GM21447 (cell line): Measurements from ENCODE around the gene DGKI.

ENCODE experiments used
- ATAC-seq: cut with Tn5 transposase; IDR thresholded peaks from one replicate; pipeline ENCODE4 v1.9.1; 2021; ENCODE audit not compliant: unreplicated experiment

DGKI gene

DNA sequence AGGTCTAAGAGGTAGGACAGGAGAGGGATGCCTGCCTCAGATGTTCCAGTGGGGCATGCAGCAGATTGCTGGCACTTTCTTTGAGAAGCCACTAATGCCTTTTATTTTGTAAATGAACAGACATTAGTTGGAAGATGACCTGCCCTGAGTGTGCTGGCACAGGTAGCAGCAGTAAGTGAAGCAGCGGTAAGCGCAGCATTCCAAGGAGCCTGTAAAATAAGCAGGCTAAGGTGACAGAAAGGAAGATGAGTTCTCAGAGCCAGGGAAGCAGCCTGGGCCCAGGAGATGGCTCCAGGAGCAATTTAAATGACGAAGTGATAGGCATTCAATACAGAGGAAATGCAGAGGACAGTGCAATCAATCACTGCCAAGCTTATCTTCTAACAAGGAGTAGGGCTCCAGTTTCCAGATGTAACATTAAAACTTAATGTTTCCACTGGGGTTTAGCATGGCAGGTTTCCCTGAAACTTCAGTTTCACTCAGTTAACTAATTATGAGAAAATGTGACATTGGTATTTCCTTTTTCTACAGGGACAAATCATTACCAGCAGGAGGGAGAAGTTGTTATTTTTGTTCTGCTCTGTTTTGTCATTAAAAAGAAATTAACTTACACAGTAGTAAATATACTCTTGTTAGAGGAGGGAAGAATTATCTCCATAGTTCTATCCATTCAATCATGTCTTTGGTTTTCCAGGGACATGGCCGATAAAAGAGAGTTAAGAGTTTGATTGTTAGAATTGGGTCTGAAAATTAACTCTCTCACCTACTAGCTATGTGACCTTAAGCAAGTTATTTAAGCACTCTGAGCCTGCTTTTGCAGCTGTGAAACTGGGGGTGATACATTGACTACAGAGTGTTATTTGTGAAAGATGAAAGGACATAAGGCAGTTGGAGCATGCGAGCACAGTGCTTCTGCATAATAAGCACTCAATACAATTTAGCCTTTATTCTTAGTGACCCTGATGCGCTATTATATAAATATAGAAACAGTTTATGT lies 406.6 kb downstream of the DGKI start:
- no peak for ATAC-seq

DNA sequence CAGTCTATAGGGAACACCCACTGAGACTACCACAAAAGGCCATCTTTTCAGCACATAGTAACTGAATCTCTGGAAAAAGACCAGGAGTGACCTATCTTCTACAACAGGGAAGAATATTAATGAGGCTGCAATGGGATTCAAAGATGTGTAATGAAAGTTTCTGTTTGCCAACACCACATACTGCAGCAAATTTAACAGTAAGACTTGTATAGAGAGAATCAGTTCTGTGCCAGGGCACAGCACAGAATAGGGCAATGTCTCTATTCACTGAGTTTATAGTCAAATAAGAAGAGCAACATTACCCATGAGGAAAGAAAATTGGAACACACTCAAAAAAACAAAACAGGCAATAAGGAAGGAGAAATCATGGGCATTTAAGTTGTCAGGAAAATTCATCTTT lies 411.8 kb downstream of the DGKI start:
- no peak for ATAC-seq

DNA sequence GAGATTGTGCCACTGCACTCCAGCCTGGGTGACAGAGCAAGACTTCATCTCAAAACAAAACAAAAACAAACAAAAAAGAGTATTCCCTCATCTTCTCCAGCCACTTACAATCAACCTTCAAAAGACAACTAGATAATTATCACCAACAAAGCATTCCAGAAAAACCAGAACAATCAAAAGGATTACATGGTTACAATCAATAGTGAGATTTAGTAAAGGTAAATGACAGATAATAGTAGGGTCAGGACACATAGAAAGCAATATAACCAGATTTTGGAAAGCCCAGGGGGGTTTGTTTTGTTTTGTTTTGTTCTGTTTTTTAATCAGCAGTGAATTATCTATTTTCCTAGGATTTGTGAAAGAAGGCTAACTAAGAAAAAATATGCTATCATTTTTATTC lies 412.2 kb downstream of the DGKI start:
- ATAC-seq = no peak

DNA sequence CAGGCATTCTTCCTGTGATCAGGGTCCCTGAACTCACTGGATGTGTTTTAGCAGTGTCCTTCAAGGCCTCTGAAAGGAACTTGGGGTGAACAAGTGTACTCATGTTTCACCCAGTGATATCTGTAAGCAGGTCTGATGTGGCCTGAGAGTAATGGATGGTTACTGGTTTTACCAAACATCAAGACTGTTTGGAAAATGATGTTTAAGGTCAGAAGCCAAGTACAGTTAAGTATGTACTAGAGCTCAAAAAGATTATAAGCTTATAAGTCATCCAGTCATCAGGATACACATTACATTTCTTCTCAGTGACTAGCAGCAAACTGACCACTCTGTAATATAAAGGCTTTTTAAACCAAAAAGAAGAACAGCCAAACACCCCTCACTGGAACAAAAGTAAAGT lies 423.5 kb downstream of the DGKI start:
- no peak for ATAC-seq

DNA sequence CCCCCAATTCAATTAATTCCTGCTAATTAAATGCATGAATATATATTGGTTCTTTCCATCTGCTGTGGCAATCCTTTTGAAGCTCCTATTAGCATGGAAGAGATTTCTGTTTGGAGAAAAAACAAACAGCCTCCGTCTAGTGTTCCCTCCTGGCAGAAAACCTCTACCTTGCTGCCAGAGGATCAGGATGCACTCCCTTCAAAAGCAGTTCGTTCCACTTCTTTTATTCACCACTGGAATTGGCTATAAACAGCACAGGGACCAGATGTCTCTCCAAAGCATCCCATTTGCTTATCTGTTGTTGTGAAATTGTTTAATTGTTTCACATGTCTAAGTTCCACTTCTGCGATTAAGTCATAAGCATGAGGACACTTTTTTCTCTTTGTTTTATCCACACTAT lies 425.4 kb downstream of the DGKI start:
- no peak for ATAC-seq

DNA sequence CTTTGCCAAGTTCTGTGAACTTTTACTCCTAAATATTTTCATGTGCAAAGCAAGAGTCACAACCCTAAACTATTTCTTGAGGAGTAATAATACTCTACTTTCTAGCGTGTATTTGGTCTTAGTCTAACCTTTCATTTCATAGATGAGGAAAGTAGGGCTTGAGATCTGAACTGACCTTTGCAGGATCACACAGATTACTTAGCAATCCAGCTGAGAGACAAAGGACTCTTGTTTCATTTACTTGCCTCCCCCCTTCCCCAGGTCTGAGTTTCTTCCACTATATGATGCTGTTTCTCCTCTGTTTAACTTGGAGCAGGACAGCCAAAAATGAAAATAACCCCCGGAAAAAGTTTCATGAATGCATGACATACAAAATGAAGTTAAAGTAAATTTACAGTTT lies 427.9 kb downstream of the DGKI start:
- ATAC-seq = no peak

DNA sequence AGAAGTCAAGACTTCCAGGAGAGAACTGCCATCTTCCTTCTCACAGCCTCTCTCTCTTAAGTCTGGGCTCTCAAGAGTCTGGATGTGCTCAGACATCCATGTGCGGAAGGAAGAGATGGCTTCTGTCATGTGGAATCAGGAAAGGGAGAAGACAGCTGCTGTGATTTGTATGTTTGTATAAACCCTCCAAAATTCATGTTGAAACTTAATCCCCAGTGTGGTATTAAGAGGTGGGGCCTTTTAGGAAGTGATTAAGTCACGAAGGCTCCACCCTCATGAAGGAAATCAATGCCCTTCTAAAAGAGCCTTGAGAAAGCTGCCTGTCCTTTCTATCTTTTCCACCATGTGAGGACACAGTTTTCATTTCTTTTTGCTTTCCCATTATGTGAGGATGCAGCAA lies 429.3 kb downstream of the DGKI start:
- no peak for ATAC-seq

DNA sequence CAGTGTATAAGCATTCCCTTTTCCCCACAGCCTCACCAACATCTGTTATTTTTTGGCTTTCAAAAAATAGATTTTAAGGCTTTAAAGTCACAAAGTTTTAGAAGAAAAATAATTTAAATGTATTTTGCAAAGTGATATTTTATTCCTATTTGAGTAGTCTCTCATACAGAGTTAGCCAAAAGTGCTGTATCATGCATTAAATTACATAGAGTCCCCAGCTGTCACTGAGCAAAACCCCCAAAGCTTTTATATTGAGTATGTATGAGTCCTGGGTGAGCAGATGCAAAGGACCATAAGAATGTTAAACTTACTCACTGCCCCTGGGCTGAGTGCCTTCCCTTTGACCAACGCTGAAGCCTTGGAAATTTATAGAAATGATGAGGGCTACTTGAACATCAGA lies 432.9 kb downstream of the DGKI start:
- ATAC-seq = no peak

DNA sequence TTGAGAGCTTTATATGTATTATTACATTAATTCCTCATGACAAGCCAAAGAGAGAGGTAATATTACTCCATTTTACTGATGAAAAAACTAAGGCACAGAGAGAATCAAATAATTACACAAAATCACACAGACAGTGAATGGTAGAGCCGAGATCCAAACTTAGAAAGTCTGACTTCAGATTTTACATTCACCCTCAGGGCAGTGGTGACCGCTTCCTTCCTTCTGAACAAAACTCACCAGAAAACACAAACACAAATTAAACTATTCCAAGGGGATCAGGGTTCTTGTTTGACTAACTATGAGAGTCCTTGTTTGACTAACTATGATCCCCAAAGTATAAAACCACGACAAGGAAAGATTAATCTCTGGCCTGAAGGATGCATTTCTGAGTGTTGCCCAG lies 435.3 kb downstream of the DGKI start:
- no peak for ATAC-seq

DNA sequence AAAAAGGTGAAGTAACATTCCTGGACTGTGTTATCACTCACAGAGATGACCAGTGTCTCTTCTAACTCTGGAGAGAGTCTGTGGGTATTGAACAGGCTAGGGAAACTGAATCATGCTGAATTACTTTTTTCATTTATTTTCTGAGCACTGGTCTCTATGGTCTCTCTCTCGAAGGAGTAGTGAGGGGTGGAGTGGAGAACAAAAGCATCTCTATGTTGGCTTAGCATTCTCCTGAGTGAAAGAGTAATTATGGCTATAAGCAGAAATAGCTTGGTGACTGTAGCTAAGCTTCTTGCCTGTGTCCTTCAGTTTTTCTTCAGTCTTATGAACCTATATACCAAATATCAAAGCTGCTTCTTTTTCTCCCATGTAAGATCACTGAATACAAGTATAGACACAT lies 438.6 kb downstream of the DGKI start:
- ATAC-seq = no peak

DNA sequence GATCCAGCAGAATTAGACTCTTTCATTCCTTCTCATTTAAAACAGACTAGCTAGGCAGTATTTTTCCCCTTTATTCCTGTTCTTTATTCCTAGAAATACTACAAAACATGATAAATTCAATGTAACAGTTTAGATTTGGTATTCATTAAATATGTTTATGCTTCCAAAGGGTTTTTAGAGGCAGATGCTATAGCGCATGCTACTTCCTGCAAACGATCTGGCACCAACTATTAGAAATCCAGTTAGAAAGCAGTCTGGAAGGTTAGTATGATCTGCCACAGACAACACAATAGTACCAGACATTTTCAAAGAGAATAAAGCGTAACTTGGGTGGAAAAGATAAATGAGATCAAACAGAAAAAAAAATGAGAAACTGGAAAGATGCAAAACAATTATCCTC lies 439.7 kb downstream of the DGKI start:
- ATAC-seq = no peak

DNA sequence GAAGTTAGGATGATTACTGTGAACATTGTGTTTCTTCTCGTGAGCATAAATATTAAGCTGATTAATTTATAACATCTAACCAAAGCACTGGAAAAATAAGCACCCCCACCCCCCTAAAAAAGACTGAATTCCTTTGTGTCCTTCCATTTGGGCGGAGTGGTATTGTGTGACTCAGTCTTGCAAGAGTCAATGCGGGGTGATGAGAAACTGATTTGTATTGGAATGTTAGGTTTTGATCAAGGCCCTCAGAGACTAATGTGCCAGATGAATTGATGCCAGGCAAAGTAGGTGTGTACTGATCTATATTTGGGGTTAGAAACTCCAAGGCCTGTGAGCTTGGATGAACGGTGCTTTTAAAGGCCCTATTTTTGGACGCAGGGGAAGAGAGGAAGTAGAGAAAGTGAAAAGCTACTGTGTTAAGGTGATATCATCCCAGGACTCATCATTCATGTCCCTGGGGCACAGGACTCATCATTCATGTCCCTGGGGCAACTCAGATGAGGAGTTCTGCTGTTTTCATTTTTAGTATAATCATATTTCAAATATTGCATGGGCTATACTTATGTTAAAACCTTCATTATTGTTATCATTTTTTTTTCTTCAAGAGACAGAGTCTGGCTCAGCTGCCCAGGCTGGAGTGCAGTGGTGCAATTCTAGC lies 442.0 kb downstream of the DGKI start:
- no peak for ATAC-seq

DNA sequence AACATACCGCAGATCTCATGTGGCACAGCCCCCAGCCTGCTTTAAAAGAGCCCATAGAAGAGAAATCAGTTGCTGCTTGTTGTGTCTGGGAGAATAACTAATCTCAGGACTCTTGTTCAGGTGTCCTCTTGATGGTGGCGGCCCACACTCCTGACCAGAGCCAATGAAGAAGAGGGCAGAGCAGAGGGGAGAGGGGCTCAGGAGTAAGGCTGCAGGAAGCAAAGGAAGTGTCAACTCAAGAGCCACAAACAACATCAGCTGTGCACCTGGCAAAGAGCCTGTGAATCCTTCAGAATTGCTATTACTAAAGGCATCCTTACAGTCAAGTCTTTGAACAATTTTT lies 443.4 kb downstream of the DGKI start:
- ATAC-seq = no peak

DNA sequence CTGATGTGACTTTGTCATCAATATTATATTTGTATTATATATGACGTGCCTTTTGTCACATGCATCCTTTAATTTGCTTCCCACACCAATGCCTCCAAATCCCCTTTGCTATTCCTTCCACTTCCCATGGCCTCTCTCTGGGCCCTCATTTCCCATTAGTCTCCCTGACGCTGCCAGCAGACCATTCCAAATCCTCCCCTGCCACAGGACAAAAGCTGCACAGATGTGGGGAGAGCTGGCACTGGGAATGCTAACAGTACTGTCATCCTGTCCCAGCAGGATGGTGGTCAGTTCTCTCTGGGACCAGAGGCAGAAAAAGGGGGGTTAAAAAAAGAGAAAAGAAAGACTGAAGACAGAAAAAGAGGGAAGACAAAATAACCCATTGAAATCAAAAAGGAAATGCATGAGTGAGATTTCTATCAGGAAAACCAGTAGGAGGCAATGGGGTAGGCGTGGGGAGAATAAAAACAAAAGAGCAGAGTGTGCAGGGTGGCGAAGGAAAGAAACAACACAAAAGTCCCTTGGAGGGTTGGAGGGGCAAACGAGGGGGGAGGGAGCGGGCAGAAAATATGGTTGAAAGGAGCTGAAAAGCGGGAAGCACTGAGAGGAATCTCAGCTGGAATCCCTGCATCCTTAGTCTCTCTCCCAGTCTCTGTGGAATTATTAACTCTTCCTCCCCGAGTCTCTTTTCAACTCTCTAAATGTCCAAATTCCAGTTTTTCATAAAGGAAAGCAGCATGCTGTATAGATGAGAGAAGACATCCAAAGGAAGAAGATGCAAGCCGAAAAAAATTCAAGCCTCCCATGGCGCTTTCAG lies 444.0 kb downstream of the DGKI start:
- no peak for ATAC-seq

DNA sequence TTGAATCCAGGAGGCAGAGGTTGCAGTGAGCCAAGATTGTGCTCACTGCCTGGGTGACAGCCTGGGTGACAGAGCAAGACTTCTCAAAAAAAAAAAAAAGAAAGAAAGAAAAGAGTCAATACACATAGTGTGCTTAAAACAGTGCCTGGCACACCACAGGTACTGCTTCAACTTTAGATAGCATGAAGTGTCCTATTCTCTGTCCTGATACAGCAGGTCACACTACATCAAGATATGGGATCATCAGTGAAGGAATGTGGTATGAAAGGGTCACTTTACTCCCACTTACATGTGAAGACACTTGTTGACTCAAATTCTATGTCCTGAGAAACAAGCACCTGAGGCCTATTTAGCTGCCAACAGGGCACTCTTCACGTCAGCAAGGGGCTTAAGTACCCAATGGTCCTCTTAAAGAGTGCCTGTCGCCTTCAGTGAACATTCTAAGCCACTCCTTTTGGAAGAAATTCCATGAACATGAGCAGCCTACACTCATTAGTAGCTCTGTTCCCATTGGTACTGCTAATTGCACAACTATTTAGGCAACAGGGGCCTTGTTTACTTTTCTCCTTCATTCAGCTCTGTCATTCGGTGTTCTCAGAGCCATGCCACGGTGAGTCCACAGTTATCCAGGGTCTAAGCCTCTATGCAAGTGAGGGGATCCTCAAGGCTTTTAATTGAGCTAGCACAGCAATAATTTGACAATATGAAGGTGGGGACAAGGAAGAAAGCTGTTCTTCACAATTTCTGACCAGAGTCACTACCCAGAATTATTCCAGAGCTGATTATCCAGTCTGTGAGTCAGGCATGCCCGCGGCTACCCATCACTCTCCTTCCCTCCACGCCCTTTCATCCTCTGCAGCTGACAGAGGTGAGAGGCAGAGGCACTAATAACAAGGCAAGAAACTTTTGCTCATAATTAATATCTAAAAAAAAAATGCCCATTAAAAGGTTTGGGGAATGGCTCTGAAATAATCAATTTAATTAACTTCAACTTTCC lies 446.6 kb downstream of the DGKI start:
- no peak for ATAC-seq

DNA sequence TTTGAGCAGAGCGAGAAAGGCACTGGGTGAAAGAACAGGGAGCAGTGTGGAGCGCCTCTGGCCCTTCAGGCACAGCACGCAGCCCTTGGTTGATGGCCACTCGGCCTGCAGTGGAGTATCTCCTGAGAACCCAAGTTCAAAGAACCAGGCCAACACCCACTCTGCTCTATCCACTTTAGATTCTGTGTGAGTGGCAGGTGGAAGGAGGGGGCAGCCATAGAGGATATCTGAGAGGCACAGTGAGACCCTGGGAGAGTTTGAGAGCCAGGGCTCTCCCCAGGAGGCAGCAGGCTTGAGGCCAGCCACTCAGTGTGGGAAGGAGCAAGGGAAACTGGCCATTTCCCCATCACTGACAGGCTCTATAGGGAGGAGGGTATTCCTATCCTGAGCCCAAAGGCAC lies 450.7 kb downstream of the DGKI start:
- ATAC-seq = no peak

DNA sequence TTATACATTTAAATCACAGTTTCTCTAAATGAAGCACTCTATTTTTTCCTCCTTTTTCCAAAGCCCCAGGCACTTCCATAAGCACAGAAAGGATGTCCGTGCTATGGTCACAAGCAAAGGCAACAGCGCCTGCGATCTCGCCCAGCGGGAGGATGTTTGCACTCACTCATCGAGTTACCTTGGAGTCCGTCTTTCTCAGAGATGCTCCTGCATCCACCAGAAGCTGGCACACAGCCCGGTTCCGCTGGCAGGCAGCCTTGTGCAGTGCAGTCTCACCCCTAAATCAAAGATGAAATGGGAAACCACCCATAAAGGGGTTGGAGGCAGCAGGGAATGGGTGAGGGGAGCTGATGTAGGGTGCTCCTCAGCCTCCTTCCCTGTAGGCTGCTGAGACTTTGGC lies 451.4 kb downstream of the DGKI start:
- ATAC-seq = no peak

DNA sequence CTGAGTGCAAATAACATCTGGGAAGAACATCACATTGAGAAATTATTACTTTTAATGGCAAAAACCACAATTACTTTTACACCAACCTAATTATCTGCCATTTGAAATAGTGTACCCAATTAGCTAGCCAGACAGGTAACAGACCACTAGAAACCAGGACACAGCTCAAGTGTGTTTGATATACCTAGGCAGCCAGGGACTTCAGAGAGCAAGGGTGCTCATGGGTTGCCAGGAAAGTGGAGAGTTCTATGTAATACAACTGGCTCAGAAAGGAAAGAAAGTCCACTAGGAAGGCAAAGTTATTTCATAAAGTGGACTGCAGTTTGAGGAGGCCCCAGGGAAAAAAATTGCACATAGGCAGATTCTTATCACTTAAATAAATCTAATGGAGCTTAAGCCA lies 453.2 kb downstream of the DGKI start:
- no peak for ATAC-seq

DNA sequence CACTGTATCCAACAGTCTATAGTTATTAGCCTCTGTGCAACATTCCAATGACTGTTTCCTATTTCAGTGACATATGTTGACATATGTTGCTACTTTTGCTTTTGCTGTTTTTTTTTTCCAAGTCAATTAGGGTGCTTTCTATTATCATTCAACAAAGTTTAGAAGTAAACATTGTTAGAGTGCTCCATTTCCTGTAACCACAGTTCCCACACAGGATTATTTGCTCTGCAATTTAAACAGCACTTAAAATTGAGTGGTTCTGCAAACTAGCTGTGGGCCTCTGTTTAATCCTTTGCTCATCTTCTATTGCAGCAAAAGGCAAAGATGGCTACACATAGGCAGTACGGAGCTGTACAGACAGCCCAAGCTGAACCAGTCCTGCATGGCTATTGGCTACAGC lies 456.7 kb downstream of the DGKI start:
- no peak for ATAC-seq

DNA sequence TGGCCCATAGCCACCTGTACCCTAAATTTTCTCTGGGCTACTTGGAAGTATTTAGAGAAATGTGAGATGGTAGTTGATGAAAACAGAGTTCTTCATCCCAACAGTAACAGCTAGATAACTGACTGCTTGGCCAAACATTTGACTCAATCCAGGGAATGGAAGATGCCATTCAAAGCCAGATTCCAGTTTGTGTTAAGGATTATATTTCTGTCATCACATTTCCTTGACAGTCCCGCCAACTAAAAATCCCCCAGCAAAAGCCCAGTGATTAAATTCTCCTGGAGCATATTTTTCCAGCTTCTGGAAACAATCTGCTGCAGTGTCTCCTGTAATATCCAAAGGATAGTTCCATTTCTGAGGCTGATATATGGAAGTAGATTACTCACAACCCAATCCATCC lies 457.9 kb downstream of the DGKI start:
- ATAC-seq = no peak

DNA sequence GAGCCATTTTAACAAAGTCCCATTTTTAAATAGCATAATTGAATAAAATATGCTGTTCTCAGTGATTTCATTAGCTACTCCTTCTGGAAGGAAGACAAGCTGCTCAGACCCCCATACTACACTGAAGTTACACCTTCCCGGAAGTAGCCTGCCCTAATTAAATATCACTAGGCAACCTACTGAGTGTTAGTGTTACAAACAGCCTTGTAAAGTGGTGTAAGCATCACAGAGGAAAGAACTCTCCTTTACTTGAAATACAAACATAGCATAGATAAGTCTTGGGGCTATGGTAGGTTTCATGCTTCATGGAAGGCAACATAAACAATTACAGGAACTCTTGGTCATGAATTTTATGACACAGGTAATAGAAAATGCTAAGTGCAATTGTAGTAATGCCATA lies 459.8 kb downstream of the DGKI start:
- ATAC-seq = no peak
